ENCODE results near the gene MUC5B. TPM values are rescaled to one million over a fixed set of nuclear protein-coding genes. Genes with fewer than 3 reads are reported as not detected.
"Not testable (repeated sequence)": the region's sequence is repeated elsewhere in the genome, so short reads cannot be mapped to it uniquely, and the experiment has no call there.

Gene MUC5B
- total and polyA plus RNA-seq, 3 donors from 2014 or later: 0.45 to 0.87 (median 0.50) TPM

DNA sequence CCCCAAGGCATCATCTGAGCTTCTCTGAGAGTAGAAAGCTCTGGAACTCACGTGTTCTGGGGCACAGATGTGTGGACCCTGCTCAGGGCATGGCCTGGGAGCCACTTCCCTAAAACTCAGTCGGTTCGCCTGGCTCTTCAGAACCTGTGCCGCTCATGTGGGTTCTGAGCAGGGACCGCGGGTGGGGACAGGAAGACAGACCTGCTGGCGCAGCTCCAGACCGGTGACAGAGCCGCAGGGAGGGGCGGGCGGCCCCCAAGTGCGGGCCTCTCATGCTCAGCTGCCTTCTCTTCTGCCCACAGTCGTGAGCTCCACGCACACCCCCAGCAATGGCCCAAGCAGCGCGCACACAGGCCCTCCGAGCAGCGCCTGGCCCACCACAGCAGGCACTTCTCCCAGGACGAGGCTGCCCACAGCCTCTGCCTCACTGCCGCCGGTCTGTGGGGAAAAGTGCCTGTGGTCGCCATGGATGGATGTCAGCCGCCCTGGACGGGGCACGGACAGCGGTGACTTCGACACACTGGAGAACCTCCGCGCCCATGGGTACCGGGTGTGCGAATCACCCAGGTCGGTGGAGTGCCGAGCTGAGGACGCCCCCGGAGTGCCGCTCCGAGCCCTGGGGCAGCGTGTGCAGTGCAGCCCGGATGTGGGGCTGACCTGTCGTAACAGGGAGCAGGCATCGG is 40.9 kb upstream of the MUC5B start:
- 92% methylated on average over 41 of the region's 41 CpGs; no CpG with 5 or more reads in 1 of the 2 donors for WGBS, 2 donors
- H3K36me3 ChIP-seq (ENCODE audit: low read depth, missing control alignments): no peaks in the 10 kb centered on the region
- intact Hi-C loops (cut with DNase I; ENCODE audit: low total_unique reads): no loop called here
- H3K4me3 ChIP-seq: no peak overlapping the region
- H3K9me3 ChIP-seq: no peaks in the 10 kb centered on the region
- no peak for DNase-seq
- no peaks in the 10 kb centered on the region for H3K27me3 ChIP-seq
- no peaks in the 10 kb centered on the region for H3K4me1 ChIP-seq
- TF ChIP-seq, protein P1, sequence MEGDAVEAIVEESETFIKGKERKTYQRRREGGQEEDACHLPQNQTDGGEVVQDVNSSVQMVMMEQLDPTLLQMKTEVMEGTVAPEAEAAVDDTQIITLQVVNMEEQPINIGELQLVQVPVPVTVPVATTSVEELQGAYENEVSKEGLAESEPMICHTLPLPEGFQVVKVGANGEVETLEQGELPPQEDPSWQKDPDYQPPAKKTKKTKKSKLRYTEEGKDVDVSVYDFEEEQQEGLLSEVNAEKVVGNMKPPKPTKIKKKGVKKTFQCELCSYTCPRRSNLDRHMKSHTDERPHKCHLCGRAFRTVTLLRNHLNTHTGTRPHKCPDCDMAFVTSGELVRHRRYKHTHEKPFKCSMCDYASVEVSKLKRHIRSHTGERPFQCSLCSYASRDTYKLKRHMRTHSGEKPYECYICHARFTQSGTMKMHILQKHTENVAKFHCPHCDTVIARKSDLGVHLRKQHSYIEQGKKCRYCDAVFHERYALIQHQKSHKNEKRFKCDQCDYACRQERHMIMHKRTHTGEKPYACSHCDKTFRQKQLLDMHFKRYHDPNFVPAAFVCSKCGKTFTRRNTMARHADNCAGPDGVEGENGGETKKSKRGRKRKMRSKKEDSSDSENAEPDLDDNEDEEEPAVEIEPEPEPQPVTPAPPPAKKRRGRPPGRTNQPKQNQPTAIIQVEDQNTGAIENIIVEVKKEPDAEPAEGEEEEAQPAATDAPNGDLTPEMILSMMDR (IDR thresholded peaks at IDR 0.05): no peak
- no peak for TF ChIP-seq POLR2A (IDR thresholded peaks at IDR 0.05)
- H3K27ac ChIP-seq: no peak overlapping the region

DNA sequence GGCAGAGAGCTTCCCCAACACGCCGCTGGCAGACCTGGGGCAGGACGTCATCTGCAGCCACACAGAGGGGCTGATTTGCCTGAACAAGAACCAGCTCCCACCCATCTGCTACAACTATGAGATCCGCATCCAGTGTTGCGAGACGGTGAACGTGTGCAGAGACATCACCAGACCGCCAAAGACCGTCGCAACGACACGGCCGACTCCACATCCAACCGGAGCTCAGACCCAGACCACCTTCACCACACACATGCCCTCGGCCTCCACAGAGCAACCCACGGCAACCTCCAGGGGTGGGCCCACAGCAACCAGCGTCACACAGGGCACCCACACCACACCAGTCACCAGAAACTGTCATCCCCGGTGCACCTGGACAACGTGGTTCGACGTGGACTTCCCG is 38.7 kb upstream of the MUC5B start:
- H3K9me3 ChIP-seq; intact Hi-C loops (cut with DNase I; ENCODE audit: low total_unique reads); H3K4me3 ChIP-seq; H3K27me3 ChIP-seq; H3K4me1 ChIP-seq; H3K27ac ChIP-seq; DNase-seq; H3K36me3 ChIP-seq (ENCODE audit: low read depth, missing control alignments): not testable (repeated sequence)
- WGBS, 2 donors: 97 to 100% methylated on average over 9 to 18 of the region's 22 CpGs

DNA sequence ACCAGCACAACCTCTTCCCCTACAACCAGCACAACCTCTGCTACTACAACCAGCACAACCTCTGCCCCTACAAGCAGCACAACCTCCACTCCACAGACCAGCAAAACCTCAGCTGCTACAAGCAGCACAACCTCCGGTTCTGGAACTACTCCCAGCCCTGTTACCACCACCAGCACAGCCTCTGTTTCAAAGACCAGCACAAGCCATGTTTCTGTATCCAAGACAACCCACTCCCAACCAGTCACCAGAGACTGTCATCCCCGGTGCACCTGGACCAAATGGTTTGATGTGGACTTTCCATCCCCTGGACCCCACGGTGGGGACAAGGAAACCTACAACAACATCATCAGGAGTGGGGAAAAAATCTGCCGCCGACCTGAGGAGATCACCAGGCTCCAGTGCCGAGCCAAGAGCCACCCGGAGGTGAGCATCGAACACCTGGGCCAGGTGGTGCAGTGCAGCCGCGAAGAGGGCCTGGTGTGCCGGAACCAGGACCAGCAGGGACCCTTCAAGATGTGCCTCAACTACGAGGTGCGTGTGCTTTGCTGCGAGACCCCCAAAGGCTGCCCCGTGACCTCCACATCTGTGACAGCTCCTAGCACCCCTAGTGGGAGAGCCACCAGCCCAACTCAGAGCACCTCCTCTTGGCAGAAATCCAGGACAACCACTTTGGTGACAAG is 34.3 kb upstream of the MUC5B start:
- H3K27me3 ChIP-seq; intact Hi-C loops (cut with DNase I; ENCODE audit: low total_unique reads); H3K4me1 ChIP-seq; H3K9me3 ChIP-seq; DNase-seq; H3K27ac ChIP-seq; H3K4me3 ChIP-seq; H3K36me3 ChIP-seq (ENCODE audit: low read depth, missing control alignments): not testable (repeated sequence)
- 51 to 73% methylated on average over 2 to 15 of the region's 15 CpGs for WGBS, 2 donors

DNA sequence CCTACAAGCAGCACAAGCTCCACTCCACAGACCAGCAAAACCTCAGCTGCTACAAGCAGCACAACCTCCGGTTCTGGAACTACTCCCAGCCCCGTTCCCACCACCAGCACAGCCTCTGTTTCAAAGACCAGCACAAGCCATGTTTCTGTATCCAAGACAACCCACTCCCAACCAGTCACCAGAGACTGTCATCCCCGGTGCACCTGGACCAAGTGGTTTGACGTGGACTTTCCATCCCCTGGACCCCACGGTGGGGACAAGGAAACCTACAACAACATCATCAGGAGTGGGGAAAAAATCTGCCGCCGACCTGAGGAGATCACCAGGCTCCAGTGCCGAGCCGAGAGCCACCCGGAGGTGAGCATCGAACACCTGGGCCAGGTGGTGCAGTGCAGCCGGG is 33.0 kb upstream of the MUC5B start:
- H3K9me3 ChIP-seq; H3K36me3 ChIP-seq (ENCODE audit: low read depth, missing control alignments); H3K27ac ChIP-seq; DNase-seq; H3K4me3 ChIP-seq; intact Hi-C loops (cut with DNase I; ENCODE audit: low total_unique reads); H3K4me1 ChIP-seq; H3K27me3 ChIP-seq: not testable (repeated sequence)
- 74 to 85% methylated on average over 5 to 7 of the region's 12 CpGs for WGBS, 2 donors

DNA sequence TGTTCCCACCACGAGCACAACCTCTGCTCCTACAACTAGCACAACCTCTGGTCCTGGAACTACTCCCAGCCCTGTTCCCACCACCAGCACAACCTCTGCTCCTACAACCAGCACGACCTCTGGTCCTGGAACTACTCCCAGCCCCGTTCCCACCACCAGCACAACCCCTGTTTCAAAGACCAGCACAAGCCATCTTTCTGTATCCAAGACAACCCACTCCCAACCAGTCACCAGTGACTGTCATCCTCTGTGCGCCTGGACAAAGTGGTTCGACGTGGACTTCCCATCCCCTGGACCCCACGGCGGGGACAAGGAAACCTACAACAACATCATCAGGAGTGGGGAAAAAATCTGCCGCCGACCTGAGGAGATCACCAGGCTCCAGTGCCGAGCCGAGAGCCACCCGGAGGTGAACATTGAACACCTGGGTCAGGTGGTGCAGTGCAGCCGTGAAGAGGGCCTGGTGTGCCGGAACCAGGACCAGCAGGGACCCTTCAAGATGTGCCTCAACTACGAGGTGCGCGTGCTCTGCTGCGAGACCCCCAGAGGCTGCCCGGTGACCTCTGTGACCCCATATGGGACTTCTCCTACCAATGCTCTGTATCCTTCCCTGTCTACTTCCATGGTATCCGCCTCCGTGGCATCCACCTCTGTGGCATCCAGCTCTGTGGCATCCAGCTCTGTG is 30.9 kb upstream of the MUC5B start:
- H3K9me3 ChIP-seq; intact Hi-C loops (cut with DNase I; ENCODE audit: low total_unique reads); DNase-seq; H3K4me3 ChIP-seq; H3K4me1 ChIP-seq; H3K36me3 ChIP-seq (ENCODE audit: low read depth, missing control alignments); H3K27ac ChIP-seq; H3K27me3 ChIP-seq: not testable (repeated sequence)
- 87 to 93% methylated on average over 22 of the region's 22 CpGs for WGBS, 2 donors

DNA sequence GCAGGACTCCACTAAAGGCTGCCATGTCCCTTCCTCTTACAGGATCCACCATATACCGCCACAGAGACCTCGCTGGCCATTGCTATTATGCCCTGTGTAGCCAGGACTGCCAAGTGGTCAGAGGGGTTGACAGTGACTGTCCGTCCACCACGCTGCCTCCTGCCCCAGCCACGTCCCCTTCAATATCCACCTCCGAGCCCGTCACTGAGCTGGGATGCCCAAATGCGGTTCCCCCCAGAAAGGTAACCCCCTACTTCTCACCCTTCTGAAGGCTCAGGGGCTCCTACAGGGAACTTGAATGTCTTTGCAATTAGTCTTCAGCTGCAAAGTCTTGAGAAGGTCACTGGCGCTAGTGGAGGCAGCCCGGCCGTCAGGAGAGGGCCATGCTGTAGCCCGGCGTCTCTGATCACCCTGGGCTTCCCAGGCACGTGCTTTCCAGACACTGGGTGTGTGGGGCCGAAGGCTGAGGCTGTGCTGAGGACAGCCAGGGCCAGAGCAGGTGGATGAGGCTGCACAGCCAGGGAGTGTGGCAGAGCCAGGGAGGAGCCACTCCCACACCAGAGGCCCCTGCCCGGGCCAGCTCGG is 30.0 kb upstream of the MUC5B start:
- no peak for TF ChIP-seq POLR2A (IDR thresholded peaks at IDR 0.05)
- TF ChIP-seq, protein P1 (IDR thresholded peaks at IDR 0.05): no peak
- intact Hi-C loops (cut with DNase I; ENCODE audit: low total_unique reads): no loop called here
- no peaks in the 10 kb centered on the region for H3K9me3 ChIP-seq
- WGBS, 2 donors: 90 to 93% methylated on average over 7 to 17 of the region's 17 CpGs
- no peaks in the 10 kb centered on the region for H3K4me1 ChIP-seq
- no peak overlapping the region for H3K27ac ChIP-seq
- H3K4me3 ChIP-seq: no peak overlapping the region
- no peaks in the 10 kb centered on the region for H3K27me3 ChIP-seq
- no peaks in the 10 kb centered on the region for H3K36me3 ChIP-seq (ENCODE audit: low read depth, missing control alignments)
- no peak for DNase-seq

All from testis (tissue), 3 donors.